Left ventricle myocardium inferior (tissue), 1 donor: ENCODE data around the gene ABR. TPM values are rescaled to one million over a fixed set of nuclear protein-coding genes. Genes with fewer than 3 reads are reported as not detected.

ENCODE experiments used
- DNase-seq: peaks from one replicate; pipeline ENCODE4 v3.0.0-alpha.2; 2020
- H3K27ac ChIP-seq: fragments of 200-600 bp; replicated peaks from 2 replicates; pipeline ENCODE4 v1.8.0; 2021
- H3K27me3 ChIP-seq: fragments of 200-600 bp; 2 replicates; pipeline ENCODE4 v1.8.0; 2021; ENCODE audit warnings: low read depth
- H3K36me3 ChIP-seq: fragments of 200-600 bp; 2 replicates; pipeline ENCODE4 v1.8.0; 2021
- H3K4me1 ChIP-seq: fragments of 200-600 bp; 2 replicates; pipeline ENCODE4 v1.8.0; 2021
- H3K4me3 ChIP-seq: fragments of 200-600 bp; 2 replicates; pipeline ENCODE4 v1.8.0; 2021; ENCODE audit warnings: mild to moderate bottlenecking, moderate library complexity
- H3K9me3 ChIP-seq: fragments of 200-600 bp; replicated peaks from 2 replicates; pipeline ENCODE4 v1.8.0; 2021
- CTCF ChIP-seq: fragments of 200-600 bp; IDR thresholded peaks from 2 replicates; pipeline ENCODE4 v1.8.0; 2021; ENCODE audit warnings: antibody characterized with exemption, mild to moderate bottlenecking, borderline replicate concordance
- intact Hi-C: fragments of 100-400 bp; cut with micrococcal nuclease; formaldehyde crosslinking; loops from one replicate; pipeline ENCODE4 v1.11.0; 2022
- total RNA-seq: library from RNA; stranded (reverse); fragmentation: NEBNext Ultra II Directional; extraction: Animal tissue kit (Norgen Biotek cat#: 25700); gene quantifications from one replicate; pipeline ENCODE4 v1.2.1, GENCODE V29; 2021
- donor health status: DM: no; HTN: yes; CAD: no; lungs with severe emphysema.

The ABR gene
- total RNA-seq, 1 donor from 2014 or later, result 170 TPM

- Histone ChIP-seq H3K4me1 (peaks cover 96% of the 10 kb centered on the region), H3K9me3 (no peaks in the 10 kb centered on the region), H3K27ac (no peak overlapping the region), H3K36me3 (no peaks in the 10 kb centered on the region), H3K4me3 (no peak overlapping the region), H3K27me3 (no peaks in the 10 kb centered on the region)
- intact Hi-C loops, result no loop called here
- no peak for TF ChIP-seq CTCF
- DNase-seq, result no peak
Measured at GRCh38 chr17:1181753-1182137, 2.0 kb upstream of the ABR start.

GRCh38 chr17:1180958-1181752 is 1.4 kb upstream of the ABR start:
- Histone ChIP-seq H3K4me3 (no peak overlapping the region), H3K4me1 (peaks cover 96% of the 10 kb centered on the region), H3K27me3 (no peaks in the 10 kb centered on the region), H3K27ac (peak overlapping the region; percentile 65), H3K9me3 (no peaks in the 10 kb centered on the region), H3K36me3 (no peaks in the 10 kb centered on the region)
- intact Hi-C loops, result no loop called here
- DNase-seq, result no peak
- no peak for TF ChIP-seq CTCF

- Histone ChIP-seq H3K27me3 (no peaks in the 10 kb centered on the region), H3K9me3 (no peaks in the 10 kb centered on the region), H3K27ac (peak overlapping the region; percentile 88), H3K4me1 (peaks cover 97% of the 10 kb centered on the region), H3K4me3 (peak overlapping the region; percentile 82), H3K36me3 (no peaks in the 10 kb centered on the region)
- intact Hi-C loops, result no loop called here
- no peak for DNase-seq
- no peak for TF ChIP-seq CTCF
Measured at GRCh38 chr17:1179112-1179817, 516 bp downstream of the ABR start.

- no peak for TF ChIP-seq CTCF
- H3K9me3 ChIP-seq, result no peaks in the 10 kb centered on the region
- H3K4me1 ChIP-seq, result peaks cover 86% of the 10 kb centered on the region
- peak; percentile 43 for DNase-seq
- no peaks in the 10 kb centered on the region for H3K27me3 ChIP-seq
- no peaks in the 10 kb centered on the region for H3K36me3 ChIP-seq
- intact Hi-C loops, result no loop called here
- H3K27ac ChIP-seq, result peak overlapping the region; percentile 88
- H3K4me3 ChIP-seq, result peak overlapping the region; percentile 42
Measured at GRCh38 chr17:1177016-1177700, 2.6 kb downstream of the ABR start.

GRCh38 chr17:1174263-1174880 is 5.4 kb downstream of the ABR start:
- peak overlapping the region; percentile 37 for H3K4me3 ChIP-seq
- peak overlapping the region; percentile 83 for H3K27ac ChIP-seq
- peaks cover 82% of the 10 kb centered on the region for H3K4me1 ChIP-seq

More at GRCh38 chr17:1174263-1174880, 5.4 kb downstream of the ABR start:
- no peak for DNase-seq
- Histone ChIP-seq H3K27me3 (no peaks in the 10 kb centered on the region), H3K36me3 (no peaks in the 10 kb centered on the region), H3K9me3 (no peaks in the 10 kb centered on the region)
- intact Hi-C loops, result no loop called here
- no peak for TF ChIP-seq CTCF
